Measurements from ENCODE around the gene ZNF200.
"Not testable (repeated sequence)": the region's sequence is repeated elsewhere in the genome, so short reads cannot be mapped to it uniquely, and the experiment has no call there.

ZNF200 gene

DNA sequence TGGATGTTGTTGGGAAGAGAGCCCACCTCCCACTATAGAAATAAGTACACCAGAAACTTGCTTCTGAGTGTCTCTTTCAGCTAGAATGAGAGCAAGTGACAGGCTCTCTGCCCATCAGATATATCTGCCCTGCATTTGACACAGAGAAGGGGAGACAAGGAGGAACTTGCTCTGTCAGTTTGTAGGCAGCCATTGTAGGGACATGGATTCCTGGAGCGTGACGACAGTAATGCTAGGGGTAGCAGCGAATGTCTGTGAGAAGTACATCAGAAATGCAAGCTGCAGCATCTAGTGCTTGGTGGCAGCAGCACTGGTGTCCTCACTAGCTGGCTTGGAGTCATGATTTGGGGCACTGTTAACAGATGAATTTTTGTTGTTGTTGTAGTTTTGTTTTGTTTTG, 23.0 kb downstream of the ZNF200 start (continued):
- TF ChIP-seq, protein P1, sequence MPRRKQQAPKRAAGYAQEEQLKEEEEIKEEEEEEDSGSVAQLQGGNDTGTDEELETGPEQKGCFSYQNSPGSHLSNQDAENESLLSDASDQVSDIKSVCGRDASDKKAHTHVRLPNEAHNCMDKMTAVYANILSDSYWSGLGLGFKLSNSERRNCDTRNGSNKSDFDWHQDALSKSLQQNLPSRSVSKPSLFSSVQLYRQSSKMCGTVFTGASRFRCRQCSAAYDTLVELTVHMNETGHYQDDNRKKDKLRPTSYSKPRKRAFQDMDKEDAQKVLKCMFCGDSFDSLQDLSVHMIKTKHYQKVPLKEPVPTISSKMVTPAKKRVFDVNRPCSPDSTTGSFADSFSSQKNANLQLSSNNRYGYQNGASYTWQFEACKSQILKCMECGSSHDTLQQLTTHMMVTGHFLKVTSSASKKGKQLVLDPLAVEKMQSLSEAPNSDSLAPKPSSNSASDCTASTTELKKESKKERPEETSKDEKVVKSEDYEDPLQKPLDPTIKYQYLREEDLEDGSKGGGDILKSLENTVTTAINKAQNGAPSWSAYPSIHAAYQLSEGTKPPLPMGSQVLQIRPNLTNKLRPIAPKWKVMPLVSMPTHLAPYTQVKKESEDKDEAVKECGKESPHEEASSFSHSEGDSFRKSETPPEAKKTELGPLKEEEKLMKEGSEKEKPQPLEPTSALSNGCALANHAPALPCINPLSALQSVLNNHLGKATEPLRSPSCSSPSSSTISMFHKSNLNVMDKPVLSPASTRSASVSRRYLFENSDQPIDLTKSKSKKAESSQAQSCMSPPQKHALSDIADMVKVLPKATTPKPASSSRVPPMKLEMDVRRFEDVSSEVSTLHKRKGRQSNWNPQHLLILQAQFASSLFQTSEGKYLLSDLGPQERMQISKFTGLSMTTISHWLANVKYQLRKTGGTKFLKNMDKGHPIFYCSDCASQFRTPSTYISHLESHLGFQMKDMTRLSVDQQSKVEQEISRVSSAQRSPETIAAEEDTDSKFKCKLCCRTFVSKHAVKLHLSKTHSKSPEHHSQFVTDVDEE (CRISPR knock-in tag; IDR thresholded peaks at IDR 0.05), result no peak
- TF ChIP-seq ISL1 (CRISPR knock-in tag; IDR thresholded peaks at IDR 0.05) (no peak), ZNF70 (CRISPR knock-in tag; IDR thresholded peaks at IDR 0.05) (no peak)

DNA sequence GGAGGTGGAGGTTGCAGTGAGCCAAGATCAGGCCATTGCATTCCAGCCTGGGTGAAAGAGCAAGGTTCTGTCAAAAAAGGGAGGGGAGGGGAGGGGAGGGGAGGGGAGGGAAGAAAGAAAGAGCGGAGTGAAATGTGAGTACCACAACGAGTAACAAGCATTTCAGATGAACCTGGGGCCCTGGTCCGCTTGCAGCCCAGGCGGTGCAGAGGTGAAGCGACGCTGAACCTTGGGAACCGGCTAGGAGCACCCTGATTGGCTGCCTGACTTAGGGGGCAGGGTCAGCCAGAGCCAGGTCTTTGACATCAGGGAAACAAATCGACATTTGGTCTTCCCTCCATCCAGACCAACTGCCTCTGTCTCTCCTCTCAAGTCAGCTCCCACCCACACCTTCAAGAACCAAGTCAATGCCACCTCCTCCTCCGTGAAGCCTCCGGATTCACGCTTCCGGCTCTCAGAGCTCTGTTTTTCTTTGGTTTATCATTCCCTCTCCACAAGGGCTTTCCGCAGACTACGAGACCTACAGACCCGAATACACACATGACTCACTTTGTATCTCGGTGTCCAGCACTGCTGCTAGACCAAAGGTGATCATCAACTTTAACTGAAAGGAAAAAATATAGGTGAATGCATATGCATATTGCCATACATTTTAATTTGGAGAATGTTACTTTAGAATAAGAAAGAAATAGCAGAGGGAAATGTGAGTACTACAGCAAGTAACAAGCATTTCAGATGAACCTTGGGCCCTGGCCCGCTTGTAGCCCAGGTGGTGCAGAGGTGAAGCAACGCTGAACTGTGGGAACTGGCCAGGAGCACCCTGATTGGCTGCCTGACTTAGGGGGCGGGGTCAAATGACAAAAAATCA, 27.6 kb downstream of the ZNF200 start:
- TF ChIP-seq GLIS3 (CRISPR knock-in tag; IDR thresholded peaks at IDR 0.05) (no peak), ESRRG (CRISPR knock-in tag; IDR thresholded peaks at IDR 0.05) (no peak), PPARA (CRISPR knock-in tag; IDR thresholded peaks at IDR 0.05; ENCODE audit: borderline replicate concordance) (no peak), RARB (CRISPR knock-in tag; IDR thresholded peaks at IDR 0.05) (no peak)
- TF ChIP-seq, protein P1 (CRISPR knock-in tag; IDR thresholded peaks at IDR 0.05), result no peak

DNA sequence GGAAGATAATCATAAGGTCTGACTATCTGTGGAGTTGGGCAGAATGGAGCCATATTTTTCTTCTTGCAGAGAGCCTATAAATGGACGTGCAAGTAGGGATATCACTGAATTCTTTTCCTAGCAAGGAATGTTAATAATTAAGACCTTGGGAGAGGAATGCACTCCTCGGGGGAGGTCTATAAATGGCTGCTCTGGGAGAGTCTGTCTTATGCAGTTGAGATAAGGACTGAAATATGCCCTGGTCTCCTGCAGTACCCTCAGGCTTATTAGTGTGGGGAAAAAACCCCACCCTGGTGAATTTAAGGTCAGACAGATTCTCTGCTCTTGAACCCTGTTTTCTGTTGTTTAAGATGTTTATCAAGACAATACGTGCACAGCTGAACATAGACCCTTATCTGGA, 29.0 kb downstream of the ZNF200 start:
- not testable (repeated sequence) for ATAC-seq

More for the DNA sequence above, 27.6 kb downstream of the ZNF200 start:
- ATAC-seq, result no peak

DNA sequence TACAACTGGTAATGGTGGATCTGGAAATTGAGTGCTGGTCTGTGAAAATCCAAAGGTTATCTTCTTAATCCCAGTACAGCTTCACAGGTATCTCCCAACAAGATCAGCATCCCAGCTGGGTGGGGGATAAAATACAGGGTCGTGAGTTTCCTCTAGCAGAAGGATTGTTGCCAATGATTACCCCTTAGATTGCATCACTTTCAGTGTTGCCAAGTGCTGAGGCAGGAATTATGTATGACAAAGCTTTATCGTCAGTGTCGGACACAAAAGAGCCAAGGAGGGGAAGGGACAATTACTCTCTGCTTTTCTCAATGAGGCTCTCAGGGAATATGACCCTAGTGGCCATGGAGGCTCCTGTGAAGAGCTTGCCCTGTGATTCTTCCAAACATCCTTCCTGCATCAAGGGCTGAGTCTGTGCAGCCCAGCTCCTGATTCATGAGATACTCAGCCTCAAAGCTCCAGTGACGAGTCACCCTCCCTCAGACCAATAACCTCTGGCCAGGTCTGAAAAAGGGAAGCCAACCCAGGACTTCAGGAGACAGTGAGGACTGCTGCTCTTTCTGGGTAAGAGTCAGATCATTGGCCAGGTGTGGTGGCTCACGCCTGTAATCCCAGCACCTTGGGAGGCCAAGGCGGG, 31.9 kb downstream of the ZNF200 start:
- TF ChIP-seq RARB (CRISPR knock-in tag; IDR thresholded peaks at IDR 0.05) (no peak), ISL1 (CRISPR knock-in tag; IDR thresholded peaks at IDR 0.05) (no peak), GLIS3 (CRISPR knock-in tag; IDR thresholded peaks at IDR 0.05) (no peak), BACH2 (CRISPR knock-in tag; IDR thresholded peaks at IDR 0.05; ENCODE audit: borderline replicate concordance) (no peak), ZNF70 (CRISPR knock-in tag; IDR thresholded peaks at IDR 0.05) (no peak), OSR1 (CRISPR knock-in tag; IDR thresholded peaks at IDR 0.05) (no peak), SNAI2 (CRISPR knock-in tag; IDR thresholded peaks at IDR 0.05) (no peak), TOX (CRISPR knock-in tag; IDR thresholded peaks at IDR 0.05; ENCODE audit: borderline replicate concordance) (no peak)
- TF ChIP-seq, protein P2, sequence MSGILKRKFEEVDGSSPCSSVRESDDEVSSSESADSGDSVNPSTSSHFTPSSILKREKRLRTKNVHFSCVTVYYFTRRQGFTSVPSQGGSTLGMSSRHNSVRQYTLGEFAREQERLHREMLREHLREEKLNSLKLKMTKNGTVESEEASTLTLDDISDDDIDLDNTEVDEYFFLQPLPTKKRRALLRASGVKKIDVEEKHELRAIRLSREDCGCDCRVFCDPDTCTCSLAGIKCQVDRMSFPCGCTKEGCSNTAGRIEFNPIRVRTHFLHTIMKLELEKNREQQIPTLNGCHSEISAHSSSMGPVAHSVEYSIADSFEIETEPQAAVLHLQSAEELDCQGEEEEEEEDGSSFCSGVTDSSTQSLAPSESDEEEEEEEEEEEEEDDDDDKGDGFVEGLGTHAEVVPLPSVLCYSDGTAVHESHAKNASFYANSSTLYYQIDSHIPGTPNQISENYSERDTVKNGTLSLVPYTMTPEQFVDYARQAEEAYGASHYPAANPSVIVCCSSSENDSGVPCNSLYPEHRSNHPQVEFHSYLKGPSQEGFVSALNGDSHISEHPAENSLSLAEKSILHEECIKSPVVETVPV (CRISPR knock-in tag; IDR thresholded peaks at IDR 0.05), result no peak
- TF ChIP-seq, protein P3, sequence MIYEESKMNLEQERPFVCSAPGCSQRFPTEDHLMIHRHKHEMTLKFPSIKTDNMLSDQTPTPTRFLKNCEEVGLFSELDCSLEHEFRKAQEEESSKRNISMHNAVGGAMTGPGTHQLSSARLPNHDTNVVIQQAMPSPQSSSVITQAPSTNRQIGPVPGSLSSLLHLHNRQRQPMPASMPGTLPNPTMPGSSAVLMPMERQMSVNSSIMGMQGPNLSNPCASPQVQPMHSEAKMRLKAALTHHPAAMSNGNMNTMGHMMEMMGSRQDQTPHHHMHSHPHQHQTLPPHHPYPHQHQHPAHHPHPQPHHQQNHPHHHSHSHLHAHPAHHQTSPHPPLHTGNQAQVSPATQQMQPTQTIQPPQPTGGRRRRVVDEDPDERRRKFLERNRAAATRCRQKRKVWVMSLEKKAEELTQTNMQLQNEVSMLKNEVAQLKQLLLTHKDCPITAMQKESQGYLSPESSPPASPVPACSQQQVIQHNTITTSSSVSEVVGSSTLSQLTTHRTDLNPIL (CRISPR knock-in tag; IDR thresholded peaks at IDR 0.05; ENCODE audit: low read depth), result no peak
- no peak for ATAC-seq

DNA sequence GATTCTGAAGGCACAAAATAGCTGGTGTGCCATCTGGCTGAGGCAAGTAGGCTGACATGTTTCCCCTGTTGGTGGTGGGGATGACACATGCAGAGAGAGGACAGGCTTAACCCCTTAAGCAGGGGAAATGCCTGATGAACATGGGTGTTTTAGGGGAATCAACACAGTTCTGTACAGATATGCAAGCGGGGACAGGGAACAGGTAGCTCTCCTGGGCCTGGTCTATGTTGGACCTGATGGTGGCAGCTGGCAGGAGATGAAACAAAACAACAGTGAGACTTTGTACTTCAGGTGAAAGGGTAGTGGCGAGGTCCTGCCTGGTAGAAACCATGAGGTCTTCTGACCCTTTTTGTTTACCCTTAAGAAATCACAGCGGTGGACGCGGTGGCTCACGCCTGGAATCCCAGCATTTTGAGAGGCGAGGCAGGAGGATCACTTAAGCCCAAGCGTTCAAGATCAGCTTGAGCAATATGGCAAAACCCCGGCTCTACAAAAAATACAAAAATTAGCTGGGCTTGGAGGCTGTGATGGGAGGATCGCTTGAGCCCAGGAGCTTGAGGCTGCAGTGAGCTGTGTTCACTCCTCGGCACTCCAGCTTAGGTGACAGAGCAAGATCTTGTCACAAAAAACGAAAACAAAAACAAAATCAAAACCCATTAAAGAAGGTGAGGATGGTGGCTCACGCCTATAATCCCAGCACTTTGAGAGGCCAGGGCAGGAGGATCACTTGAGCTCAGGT, 36.5 kb downstream of the ZNF200 start:
- no peak; the same call in 1 of the 3 replicates for ATAC-seq
- TF ChIP-seq, protein P4, sequence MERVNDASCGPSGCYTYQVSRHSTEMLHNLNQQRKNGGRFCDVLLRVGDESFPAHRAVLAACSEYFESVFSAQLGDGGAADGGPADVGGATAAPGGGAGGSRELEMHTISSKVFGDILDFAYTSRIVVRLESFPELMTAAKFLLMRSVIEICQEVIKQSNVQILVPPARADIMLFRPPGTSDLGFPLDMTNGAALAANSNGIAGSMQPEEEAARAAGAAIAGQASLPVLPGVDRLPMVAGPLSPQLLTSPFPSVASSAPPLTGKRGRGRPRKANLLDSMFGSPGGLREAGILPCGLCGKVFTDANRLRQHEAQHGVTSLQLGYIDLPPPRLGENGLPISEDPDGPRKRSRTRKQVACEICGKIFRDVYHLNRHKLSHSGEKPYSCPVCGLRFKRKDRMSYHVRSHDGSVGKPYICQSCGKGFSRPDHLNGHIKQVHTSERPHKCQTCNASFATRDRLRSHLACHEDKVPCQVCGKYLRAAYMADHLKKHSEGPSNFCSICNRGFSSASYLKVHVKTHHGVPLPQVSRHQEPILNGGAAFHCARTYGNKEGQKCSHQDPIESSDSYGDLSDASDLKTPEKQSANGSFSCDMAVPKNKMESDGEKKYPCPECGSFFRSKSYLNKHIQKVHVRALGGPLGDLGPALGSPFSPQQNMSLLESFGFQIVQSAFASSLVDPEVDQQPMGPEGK (CRISPR knock-in tag; IDR thresholded peaks at IDR 0.05; ENCODE audit: borderline replicate concordance), result no peak
- TF ChIP-seq ESRRG (CRISPR knock-in tag; IDR thresholded peaks at IDR 0.05), result no peak
- no peak for TF ChIP-seq CSDC2 (CRISPR knock-in tag; IDR thresholded peaks at IDR 0.05)
- TF ChIP-seq GLIS3 (CRISPR knock-in tag; IDR thresholded peaks at IDR 0.05), result no peak
- no peak for TF ChIP-seq PPARA (CRISPR knock-in tag; IDR thresholded peaks at IDR 0.05; ENCODE audit: borderline replicate concordance)
- TF ChIP-seq, protein P3 (CRISPR knock-in tag; IDR thresholded peaks at IDR 0.05; ENCODE audit: low read depth), result no peak
- no peak for TF ChIP-seq ARNTL (CRISPR knock-in tag; IDR thresholded peaks at IDR 0.05; ENCODE audit: borderline replicate concordance, low read depth)
- TF ChIP-seq SNAI2 (CRISPR knock-in tag; IDR thresholded peaks at IDR 0.05), result no peak

Data from SK-N-SH treated with all-trans-retinoic acid at 6 μM for 48 hours (cell line).